ENCODE data around the gene TRIOBP. TPM values are rescaled to one million over a fixed set of nuclear protein-coding genes. Genes with fewer than 3 reads are reported as not detected.

TRIOBP gene
- total RNA-seq, 1 donor from 2014 or later = 85.0 TPM

- H3K27ac ChIP-seq = no peak overlapping the region
- H3K9me3 ChIP-seq = no peaks in the 10 kb centered on the region
- no peak overlapping the region for H3K4me3 ChIP-seq
- DNase-seq (no peak), ATAC-seq (peak; percentile 59)
- intact Hi-C loops (cut with DNase I) = no loop called here
- H3K27me3 ChIP-seq = no peaks in the 10 kb centered on the region
- TF ChIP-seq CTCF (IDR thresholded peaks at IDR 0.05) = no peak
- H3K4me1 ChIP-seq = no peaks in the 10 kb centered on the region
- no peaks in the 10 kb centered on the region for H3K36me3 ChIP-seq
These were observed 12.0 kb downstream of the TRIOBP start for GRCh38 chr22:37708580-37709444.

- Histone ChIP-seq H3K9me3 (no peaks in the 10 kb centered on the region), H3K27ac (no peak overlapping the region), H3K36me3 (no peaks in the 10 kb centered on the region), H3K4me1 (no peaks in the 10 kb centered on the region), H3K4me3 (no peak overlapping the region), H3K27me3 (no peaks in the 10 kb centered on the region)
- intact Hi-C loops (cut with DNase I) = no loop called here
- no peak for TF ChIP-seq CTCF (IDR thresholded peaks at IDR 0.05)
- ATAC-seq = no peak
- DNase-seq = no peak
These were observed 12.6 kb downstream of the TRIOBP start for GRCh38 chr22:37709445-37709765.

- no peak for ATAC-seq
- Histone ChIP-seq H3K4me1 (no peaks in the 10 kb centered on the region), H3K9me3 (no peaks in the 10 kb centered on the region), H3K27me3 (no peaks in the 10 kb centered on the region), H3K4me3 (no peak overlapping the region), H3K36me3 (no peaks in the 10 kb centered on the region), H3K27ac (no peak overlapping the region)
- no peak for DNase-seq
- intact Hi-C loops (cut with DNase I) = no loop called here
- TF ChIP-seq CTCF (IDR thresholded peaks at IDR 0.05) = no peak
These were observed 13.8 kb downstream of the TRIOBP start for GRCh38 chr22:37710675-37711074.

GRCh38 chr22:37711490-37711889 lies 14.6 kb downstream of the TRIOBP start:
- H3K9me3 ChIP-seq = no peaks in the 10 kb centered on the region
- ATAC-seq (no peak), DNase-seq (no peak)
- no peaks in the 10 kb centered on the region for H3K4me1 ChIP-seq
- intact Hi-C loops (cut with DNase I) = no loop called here
- no peaks in the 10 kb centered on the region for H3K36me3 ChIP-seq
- no peak overlapping the region for H3K27ac ChIP-seq
- no peak for TF ChIP-seq CTCF (IDR thresholded peaks at IDR 0.05)
- no peaks in the 10 kb centered on the region for H3K27me3 ChIP-seq
- H3K4me3 ChIP-seq = no peak overlapping the region

GRCh38 chr22:37713761-37714160 lies 16.9 kb downstream of the TRIOBP start:
- DNase-seq (no peak), ATAC-seq (no peak)
- H3K4me1 ChIP-seq = no peaks in the 10 kb centered on the region
- TF ChIP-seq CTCF (IDR thresholded peaks at IDR 0.05) = no peak
- intact Hi-C loops (cut with DNase I) = no loop called here
- H3K27me3 ChIP-seq = no peaks in the 10 kb centered on the region
- no peak overlapping the region for H3K27ac ChIP-seq
- H3K9me3 ChIP-seq = no peaks in the 10 kb centered on the region
- H3K4me3 ChIP-seq = no peak overlapping the region
- H3K36me3 ChIP-seq = no peaks in the 10 kb centered on the region
